Activated CD8-positive, alpha-beta memory T cell treated with anti-CD3 and anti-CD28 coated beads for 24 hours (primary cell): Measurements from ENCODE around the gene MYO7B.
"Not testable (repeated sequence)": the region's sequence is repeated elsewhere in the genome, so short reads cannot be mapped to it uniquely, and the experiment has no call there.

ENCODE experiments used
- DNase-seq: peaks from one replicate; pipeline ENCODE4 v3.0.0-alpha.2; 2020

The MYO7B gene

GRCh38 chr2:127552846-127553245 is 17.4 kb downstream of the MYO7B start:
- DNase-seq = no peak

GRCh38 chr2:127558911-127559310 is 23.4 kb downstream of the MYO7B start:
- peak; percentile 41 for DNase-seq

GRCh38 chr2:127559454-127559853 is 24.0 kb downstream of the MYO7B start:
- DNase-seq = no peak

GRCh38 chr2:127560201-127560930 is 24.9 kb downstream of the MYO7B start:
- DNase-seq = peak; percentile 44

GRCh38 chr2:127560931-127561280 is 25.4 kb downstream of the MYO7B start:
- DNase-seq = peak; percentile 15

GRCh38 chr2:127561371-127561770 is 25.9 kb downstream of the MYO7B start:
- DNase-seq = peak; percentile 35

- no peak for DNase-seq
These were observed 27.5 kb downstream of the MYO7B start for GRCh38 chr2:127562936-127563335.

- peak; percentile 55 for DNase-seq
These were observed 28.3 kb downstream of the MYO7B start for GRCh38 chr2:127563458-127564428.

- peak; percentile 47 for DNase-seq
These were observed 29.2 kb downstream of the MYO7B start for GRCh38 chr2:127564429-127565260.

- DNase-seq = peak; percentile 46
These were observed 30.0 kb downstream of the MYO7B start for GRCh38 chr2:127565261-127566138.

- DNase-seq = peak; percentile 43
These were observed 30.6 kb downstream of the MYO7B start for GRCh38 chr2:127566139-127566417.

GRCh38 chr2:127566576-127566975 is 31.1 kb downstream of the MYO7B start:
- peak; percentile 50 for DNase-seq

GRCh38 chr2:127567351-127567854 is 31.9 kb downstream of the MYO7B start:
- peak; percentile 49 for DNase-seq

- peak; percentile 43 for DNase-seq
These were observed 32.6 kb downstream of the MYO7B start for GRCh38 chr2:127568128-127568527.

GRCh38 chr2:127569666-127570065 is 34.2 kb downstream of the MYO7B start:
- DNase-seq = peak; percentile 47

- peak; percentile 35 for DNase-seq
These were observed 35.1 kb downstream of the MYO7B start for GRCh38 chr2:127570282-127571250.

GRCh38 chr2:127572352-127572751 is 36.9 kb downstream of the MYO7B start:
- not testable (repeated sequence) for DNase-seq

- DNase-seq = peak; percentile 13
These were observed 37.4 kb downstream of the MYO7B start for GRCh38 chr2:127572841-127573240.

GRCh38 chr2:127573298-127573697 is 37.8 kb downstream of the MYO7B start:
- DNase-seq = peak; percentile 28

GRCh38 chr2:127573771-127574170 is 38.3 kb downstream of the MYO7B start:
- DNase-seq = peak; percentile 48

GRCh38 chr2:127574656-127575055 is 39.2 kb downstream of the MYO7B start:
- DNase-seq = peak; percentile 44
